HG03442 (cell line): ENCODE measurements around the gene MRS2.

Experiments used
- ATAC-seq: cut with Tn5 transposase; IDR thresholded peaks from one replicate; pipeline ENCODE4 v1.9.1; 2021; ENCODE audit warnings: mild to moderate bottlenecking, moderate library complexity; ENCODE audit not compliant: unreplicated experiment

Gene MRS2

DNA sequence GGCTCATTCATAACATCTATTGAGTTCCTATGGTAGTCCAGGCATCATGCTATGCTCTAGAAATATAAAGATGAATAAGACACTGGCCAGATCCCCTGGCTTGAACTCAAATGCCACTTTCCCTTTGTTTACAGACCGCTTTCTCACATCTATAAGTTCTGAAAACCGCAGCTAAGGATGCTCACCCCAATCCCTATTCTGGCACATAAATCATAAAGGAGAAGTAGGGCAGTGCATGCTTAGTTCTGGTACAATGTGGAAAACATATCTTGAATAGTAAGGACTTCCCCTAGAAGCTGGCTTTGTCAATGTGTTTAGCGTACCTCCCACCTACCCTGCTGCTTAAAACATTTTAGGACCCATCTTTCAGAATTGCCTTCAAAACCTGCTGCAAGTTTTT, 26.4 kb downstream of the MRS2 start:
- ATAC-seq: no peak

DNA sequence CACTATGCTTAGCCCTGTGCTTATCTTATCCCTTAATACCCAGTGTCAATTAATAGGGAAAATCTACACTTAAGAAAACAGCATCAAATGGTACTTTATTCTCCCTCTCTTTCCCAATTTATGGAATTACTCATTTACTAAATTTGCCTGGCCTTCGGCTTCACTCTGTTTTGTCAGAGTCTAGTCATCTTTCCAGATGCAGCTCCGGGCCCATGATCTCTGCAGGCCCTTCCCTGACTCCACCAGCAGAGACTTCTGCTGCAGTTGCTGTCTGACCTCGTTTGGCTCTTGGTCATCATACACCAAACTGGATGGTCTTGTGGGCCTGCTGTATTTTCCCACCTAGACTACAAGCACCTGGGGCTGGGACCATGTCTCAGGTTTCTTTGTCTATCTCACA, 27.4 kb downstream of the MRS2 start:
- no peak for ATAC-seq

DNA sequence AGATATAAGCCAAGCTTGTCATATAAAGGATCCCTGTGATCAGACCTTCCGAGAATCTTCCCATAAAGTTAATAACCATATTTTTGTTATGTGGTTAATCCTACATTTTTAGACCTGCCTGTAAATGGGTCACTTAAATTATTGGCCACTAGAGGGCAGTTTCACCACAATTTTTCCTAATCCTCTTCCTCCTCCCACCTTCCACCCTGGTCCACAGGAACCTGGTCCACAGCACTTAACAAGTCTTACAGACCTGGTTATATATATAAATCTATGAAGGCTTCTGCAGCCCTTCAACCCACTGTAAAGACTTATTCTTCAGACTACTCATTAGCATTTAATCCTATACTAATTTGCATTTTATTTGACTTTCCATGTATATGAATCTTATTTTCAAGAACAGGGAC, 28.3 kb downstream of the MRS2 start:
- ATAC-seq: no peak

DNA sequence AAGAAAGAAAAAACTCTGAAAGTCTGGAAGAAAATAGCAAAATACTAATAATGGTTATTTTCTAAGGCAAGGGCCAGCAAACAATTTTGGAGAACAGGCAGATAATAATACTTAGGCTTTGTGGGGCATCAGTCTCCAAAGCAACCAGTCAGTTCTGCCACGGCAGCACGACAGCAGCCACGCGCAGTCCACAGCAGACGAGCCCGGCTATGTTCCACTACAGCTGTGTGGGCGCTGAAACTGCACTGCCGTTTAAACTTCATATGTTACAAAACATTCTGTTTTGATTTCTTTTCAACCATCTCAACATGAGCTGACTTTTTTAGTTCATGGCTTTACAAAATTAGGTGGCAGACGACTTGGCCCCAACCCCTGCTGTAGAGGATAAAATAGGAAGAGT, 29.9 kb downstream of the MRS2 start:
- no peak for ATAC-seq

DNA sequence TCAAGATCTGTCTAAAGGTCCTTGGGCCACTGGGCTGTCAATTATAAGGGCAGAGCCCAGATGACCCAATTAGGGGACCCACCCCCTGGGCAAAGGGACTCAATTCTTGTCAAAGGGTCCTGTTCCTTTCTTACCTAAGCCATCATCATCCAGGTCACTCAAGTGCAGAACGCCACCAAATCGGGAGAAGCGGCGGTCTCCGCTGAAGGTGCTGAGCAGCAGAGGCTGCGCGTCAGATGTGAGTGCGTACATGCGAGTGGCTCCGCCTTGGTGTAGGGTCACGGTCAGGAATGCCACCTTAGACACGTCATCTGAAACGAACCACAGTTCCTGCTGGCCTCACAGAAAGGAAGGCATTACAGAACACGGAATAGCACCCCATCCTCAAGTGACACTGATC, 34.2 kb downstream of the MRS2 start:
- no peak for ATAC-seq

DNA sequence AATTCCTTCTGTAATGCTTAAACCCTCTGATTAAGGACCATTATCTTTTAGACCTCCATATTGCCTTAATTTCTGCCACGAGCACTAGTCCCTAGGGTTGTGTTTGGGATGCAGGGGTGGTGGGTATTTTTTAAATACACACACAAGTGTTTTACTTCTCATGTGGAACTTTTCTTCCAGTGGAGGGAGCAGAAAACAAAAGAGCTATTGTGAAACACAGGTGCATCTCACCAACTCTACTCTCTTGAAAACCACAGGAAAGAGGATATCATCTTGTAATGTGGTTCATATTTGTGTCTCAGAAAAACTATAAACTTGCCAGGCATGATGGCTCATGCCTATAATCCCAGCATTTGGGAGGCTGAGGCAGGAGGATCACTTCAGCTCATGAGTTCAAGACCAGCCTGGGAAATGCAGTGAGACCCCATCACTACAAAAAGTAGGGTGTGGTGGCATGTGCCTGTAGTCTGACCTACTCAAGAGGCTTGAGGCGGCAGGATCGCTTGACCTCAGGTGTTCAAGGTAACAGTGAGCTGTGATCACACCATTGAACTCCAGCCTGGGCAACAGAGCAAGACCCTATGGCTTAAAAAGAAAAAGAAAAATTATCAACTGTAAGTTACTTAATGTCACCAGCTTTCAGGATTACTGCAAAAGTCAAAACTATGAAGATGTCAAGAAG, 37.3 kb downstream of the MRS2 start:
- ATAC-seq: no peak

DNA sequence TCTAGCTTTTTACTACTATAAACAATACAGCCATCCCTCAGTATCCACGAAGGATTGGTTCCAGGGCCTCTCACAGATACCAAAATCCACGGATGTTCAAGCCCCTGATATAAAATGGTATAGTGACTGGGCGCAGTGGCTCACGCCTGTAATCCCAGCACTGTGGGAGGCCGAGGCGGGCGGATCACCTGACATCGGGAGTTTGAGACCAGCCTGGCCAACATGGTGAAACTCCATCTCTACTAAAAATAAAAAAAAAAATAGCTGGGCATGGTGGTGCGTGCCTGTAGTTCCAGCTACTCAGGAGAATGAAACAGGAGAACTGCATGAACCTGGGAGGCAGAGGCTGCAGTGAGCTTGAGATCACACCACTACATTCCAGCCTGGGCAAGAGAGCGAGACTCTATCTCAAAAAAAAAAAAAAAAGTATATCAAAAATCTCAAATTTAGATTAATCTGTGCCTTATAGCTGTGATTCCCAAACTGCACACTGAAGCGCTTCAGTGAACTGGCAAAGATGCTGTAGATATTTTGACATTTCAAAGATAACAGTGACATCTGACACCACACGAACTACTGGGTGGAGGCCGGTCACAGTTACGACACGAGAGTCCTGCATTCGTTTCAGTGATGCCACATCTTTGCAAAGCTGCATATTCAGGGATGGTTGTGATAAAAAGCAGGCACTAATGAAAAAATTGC, 38.3 kb downstream of the MRS2 start:
- no peak for ATAC-seq

DNA sequence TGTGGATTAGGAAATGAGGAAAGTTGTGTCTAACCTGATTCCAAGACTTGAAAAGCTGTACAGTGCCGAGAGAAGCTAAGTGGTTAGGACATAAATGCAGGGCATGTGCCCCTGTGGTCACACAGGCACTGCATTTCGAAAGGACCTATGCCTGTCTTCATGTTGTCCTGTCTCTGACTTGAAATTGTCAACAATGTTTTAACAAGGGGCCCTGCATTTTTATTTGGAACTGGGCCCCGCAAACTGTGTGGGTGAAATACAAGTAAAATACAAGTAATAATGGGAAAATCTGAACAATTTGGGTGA, 38.8 kb downstream of the MRS2 start:
- no peak for ATAC-seq

DNA sequence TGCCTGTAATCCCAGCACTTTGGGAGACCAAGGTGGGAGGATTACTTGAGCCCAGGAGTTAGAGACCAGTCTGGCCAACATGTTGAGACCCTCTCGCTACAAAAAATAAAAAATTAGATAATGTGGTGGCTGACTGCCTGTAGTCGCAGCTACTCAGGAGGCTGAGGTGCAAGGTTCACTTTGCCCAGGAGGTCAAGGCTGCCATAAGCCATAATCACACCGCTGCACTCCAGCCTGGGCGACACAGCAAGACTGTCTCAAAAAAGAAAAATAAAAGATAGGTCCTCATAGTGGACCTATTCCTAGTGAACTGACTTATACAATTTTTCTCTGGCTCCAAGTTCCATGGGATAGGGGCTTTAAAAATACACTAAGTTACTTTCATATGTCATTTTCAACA, 41.9 kb downstream of the MRS2 start:
- no peak for ATAC-seq

DNA sequence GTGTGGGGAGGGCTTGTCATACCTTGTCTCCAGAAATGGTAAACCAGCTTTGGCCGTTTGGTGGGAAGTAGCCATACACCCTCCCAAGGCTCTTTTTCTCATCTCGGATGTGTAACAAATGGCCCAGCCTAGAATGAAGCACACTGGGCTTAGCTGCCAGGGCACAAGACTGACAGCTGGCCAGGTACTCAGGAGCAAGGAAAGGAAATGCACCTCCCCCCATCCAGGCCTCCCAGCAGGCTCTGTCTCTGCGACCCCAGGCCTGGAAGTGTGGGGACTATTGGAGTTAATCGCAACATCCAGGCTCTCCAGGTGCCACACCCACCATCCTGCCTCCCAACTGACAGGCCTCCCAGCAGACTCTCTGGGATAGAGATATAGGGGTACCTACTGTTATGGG, 43.0 kb downstream of the MRS2 start:
- ATAC-seq: no peak

DNA sequence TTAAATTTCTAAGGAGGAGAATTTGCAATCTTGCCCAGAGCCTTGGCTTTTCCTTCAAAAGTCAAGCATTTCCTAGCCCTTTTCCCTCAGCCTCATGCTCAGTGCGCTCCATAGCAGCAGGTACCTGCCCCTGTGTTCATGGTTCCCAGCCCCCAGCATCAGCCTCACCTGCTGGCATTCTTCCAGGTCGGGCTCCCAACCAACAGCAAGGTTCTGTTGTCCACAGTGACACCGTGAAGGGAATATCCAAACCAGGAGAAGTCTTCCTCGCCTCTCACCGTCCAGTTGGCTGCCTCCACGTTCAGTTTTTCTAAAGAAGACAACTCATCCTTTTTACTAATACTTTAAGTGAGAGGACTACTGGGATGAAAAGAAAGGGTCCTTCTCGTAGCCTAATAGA, 43.9 kb downstream of the MRS2 start:
- ATAC-seq: no peak

DNA sequence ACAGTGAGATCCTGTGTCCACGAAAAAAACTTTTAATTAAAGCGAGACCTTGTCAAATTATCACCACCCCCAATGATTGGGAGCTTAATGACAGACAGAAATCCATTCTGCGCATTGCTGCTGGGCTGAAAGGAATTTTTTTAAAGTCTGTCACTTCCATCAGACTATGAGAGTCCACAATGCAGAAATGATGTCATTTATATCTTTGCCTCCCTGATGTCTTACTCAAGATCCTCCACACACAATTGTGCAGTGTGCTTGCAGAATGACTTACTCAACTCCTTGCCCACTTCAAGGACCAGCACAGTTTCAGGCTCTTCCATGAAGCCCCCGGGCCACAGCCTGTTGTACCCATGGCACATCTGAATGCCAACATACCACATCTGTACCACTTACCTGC, 45.7 kb downstream of the MRS2 start:
- no peak for ATAC-seq

DNA sequence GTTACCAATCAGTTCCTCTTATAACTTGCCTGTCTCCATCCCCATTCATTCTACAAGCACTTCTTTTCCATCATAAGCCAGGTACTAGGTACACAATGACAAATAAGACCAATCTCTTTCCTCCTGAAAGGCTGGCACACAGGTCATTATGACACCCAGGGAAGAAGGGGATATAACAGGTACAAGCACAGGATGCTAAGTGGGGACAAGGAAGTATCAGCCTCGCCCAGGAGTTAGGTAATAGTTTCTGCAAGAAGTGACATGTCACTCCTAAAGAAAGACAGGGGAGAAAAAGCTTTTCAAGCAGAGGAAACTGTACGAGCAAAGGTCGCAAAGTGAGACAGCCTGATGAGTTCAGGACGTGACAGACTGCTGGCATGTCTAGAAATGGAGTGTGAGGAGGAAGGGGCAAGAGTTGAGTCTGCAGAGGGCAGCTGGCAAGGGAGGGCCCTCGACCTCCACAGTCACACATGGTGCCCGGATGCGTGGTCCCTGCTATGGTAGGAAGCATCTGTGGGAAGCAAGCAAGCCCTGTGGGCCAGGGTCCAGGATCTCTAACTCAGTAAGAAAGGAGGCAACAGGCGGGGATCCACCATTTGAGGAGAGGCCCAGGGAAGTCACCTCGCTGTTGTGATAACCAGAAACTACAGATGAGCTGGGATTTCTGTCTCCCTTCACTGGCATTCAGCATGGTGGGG, 46.2 kb downstream of the MRS2 start:
- no peak for ATAC-seq

DNA sequence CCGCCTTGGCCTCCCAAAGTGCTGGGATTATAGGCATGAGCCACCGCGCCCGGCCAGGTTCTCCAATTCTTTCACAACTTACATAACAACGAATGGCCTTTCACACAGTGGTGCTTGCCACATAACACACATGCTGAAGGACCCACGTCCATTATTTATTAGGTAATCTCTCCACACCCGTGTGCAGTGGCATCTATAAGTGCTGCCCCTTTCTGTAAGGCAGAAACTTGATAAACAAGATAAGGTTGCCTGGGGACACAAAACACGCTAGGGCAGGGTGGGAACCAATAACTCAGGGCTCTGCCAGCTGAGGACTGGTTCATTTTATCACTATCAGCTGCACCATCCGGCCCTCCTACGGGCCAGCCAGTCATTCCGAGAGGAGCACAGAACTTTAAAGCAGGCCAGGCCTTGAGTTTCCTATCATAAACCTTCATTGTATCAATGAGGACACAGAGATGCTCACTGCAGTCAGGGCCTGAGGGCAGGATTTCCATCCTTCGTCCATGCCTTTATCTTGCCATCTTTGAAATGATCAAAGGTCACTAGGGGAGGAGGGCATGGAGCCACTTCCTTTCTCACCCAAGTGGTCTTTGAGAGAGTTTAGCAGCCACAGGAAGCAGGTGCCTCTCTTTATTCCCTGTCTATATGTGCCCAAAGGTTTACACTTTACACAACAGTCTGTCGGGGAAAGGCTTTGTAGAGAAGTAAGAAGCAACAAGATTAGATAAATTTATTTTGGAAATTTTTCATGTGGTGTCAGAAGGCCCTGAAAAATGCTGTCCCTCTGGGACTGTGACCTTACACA, 49.0 kb downstream of the MRS2 start:
- no peak for ATAC-seq

DNA sequence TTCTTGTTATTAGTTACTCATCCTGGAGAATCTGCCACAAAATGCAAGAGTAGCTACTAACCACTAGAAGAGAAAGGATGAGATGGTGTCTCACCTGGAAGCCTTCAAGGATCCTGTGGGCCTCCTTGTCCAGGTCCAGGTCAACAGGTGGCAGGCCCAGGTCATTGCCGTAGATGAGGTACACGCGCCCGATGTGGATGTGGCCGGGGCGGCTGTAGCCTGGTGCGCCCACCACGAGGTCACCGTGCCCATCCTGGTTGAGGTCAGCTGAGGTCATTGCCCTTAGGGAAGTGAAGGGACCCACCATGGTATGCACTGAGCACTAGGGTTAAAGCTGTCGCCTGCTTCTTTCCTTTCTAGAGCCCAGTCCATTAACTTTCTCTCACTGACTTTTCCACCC, 51.2 kb downstream of the MRS2 start:
- ATAC-seq: no peak

DNA sequence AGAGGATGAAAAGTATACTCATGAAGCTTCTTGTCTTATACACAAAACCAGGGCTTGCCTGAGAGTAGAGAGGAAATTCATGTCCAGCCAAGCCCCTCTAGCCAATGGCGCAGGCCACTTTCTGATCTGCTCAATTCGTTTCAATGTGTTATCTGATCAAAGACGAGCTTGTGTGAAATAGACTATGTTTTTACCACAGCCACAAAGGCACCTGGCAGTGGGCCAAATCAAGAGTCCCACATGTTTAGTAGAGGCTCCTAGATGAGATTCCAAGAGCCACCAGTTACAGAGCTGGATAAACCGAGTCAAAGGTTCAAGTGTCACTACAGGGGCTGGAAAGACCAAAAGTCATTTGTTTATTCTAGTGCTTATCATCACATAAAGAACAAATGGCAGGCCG, 51.7 kb downstream of the MRS2 start:
- no peak for ATAC-seq

DNA sequence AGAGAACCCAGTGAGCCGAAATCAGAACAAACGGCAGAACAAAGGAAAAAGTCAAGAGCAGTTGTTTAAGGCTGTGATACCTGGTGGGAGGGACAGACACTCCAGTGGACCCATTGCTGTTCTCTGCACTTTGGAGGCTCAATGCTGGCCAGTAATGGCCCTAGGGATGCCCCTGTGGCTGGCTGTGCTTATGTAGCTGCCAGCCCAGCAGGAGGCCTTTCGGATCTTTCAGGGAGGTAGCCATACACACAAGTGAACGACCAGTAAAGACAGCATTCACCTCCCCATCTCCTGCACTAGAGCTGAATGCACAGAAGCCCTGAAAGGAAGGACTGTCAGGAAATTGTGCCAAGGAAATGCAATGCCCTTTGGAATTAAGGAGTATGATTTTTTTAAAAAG, 52.3 kb downstream of the MRS2 start:
- no peak for ATAC-seq

DNA sequence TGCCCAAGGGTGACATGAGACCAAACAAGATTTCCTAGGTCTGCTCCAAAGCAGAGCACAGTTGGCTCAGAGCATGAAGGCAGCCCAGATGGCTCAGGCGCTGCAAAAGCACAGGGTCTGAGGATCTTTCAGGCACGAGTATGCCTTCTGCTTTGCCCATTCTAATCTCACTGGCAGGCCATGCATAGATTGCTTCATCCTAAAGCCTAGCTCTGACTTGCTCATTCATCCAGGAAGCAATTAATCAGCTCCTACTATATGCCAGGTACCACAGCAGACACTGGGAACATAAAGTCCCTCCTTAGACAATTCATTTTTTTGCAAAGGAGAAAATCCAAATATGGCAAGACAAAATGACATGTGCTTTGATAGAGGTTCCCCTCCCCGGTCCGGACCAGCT, 55.4 kb downstream of the MRS2 start:
- no peak for ATAC-seq

DNA sequence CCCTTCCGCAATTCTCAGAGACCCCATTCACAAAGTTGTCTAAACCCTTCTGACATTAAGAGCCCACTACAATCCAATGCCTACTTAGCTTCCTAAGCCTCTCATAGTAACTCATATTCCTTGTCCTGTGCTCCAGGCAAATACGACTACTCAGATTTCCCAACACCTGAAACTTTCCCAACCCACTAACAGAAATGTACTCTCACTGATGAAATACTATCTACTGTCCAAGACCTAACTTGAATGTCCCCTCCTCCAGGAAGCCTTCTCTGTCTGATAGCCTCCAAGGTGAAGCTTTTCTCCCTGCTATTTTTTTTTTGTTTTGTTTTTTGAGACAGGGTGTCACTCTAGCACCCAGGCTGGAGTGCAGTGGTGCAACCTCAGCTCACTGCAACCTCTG, 56.2 kb downstream of the MRS2 start:
- no peak for ATAC-seq

DNA sequence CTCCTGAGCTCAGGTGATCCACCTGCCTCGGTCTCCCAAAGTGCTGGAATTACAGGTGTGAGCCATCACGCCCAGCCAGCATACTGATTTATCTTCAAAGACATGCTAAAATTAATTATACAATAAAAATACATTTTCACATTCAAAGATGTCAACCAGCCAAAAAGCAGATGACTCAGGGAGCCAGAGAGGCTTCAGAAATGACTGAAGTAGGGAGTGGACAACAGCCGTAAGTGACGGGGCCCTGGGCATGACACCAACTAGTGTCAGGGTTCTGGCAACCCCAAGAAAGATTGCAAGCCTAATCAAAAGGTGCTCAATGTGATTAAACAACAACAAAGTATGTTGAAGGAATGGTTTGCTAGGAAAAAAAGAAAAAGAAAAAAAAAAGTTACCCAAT, 58.2 kb downstream of the MRS2 start:
- no peak for ATAC-seq

DNA sequence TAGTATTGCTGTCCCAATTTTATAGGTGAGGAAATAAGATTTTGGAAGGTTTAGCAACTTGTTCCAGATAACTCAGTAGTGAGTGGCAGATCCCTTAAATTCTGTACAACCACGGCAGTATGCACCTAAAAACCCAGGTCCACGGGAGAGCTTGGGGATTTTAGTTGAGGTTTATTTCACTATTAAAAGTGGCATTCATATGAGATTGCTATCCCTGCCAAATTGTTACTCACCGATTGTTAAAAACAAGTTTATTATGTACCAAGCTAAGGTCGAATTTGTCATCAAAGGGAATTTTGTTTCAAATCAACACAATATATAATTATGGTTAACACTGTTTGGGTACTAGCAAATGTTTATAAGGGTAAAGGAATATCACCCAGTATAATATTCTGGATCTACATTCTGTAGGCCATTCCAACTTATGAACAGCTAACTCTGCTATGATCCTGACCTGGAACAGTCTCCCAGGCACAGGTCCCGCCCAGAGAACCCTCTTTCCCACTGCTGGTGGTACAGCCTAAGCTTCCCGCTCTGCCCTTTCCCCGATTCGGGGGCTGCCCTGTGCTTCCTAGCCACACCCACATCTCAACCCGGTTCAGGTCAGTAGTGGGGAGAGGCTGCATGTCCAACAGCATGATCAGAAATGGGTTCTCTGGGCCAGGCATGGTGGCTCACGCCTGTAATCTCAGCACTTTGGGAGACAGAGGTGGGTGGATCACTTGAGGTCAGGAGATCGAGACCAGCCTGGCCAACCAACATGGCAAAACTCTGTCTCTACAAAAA, 61.7 kb downstream of the MRS2 start:
- no peak for ATAC-seq
